HL-60 (cell line): ENCODE results near the gene CCNA1.

Source experiments
- DNase-seq, 2 experiments: peaks; one replicate each; pipeline ENCODE4 v3.0.0-alpha.2; 2010 to 2020; ENCODE audit warnings: low read depth in 1 of 2, low spot score in 1 of 2
- H3K27ac ChIP-seq: fragments of 250-450 bp; sonication (Bioruptor Pico); replicated peaks from 2 replicates; pipeline ENCODE4 v1.5.1; 2020; ENCODE audit warnings: mild to moderate bottlenecking, moderate library complexity
- H3K27me3 ChIP-seq: fragments of 250-450 bp; sonication (Bioruptor Pico); 2 replicates; pipeline ENCODE4 v1.5.1; 2021; ENCODE audit warnings: mild to moderate bottlenecking, moderate library complexity; ENCODE audit not compliant: insufficient read depth, poor library complexity, severe bottlenecking
- H3K4me3 ChIP-seq: replicated peaks from 2 replicates; pipeline ENCODE4 v1.5.1; 2011; ENCODE audit warnings: mild to moderate bottlenecking, control low read depth, low read length; ENCODE audit not compliant: insufficient read depth
- GABPA ChIP-seq: IDR thresholded peaks from 2 replicates; pipeline ENCODE4 v1.6.1; 2012; ENCODE audit warnings: low read depth
- POLR2AphosphoS5 ChIP-seq: IDR thresholded peaks from 2 replicates; pipeline ENCODE4 v1.6.1; 2012; ENCODE audit warnings: low read depth
- SPI1 ChIP-seq: IDR thresholded peaks from 2 replicates; pipeline ENCODE4 v1.6.1; 2012; ENCODE audit warnings: low read depth, mild to moderate bottlenecking, borderline replicate concordance
- TF ChIP-seq, protein P1 (sequence below): IDR thresholded peaks from one replicate; pipeline ENCODE4 v1.5.1; 2011; ENCODE audit warnings: low read length, control low read depth, inconsistent platforms; ENCODE audit not compliant: insufficient read depth
- TF ChIP-seq, protein P2 (sequence below): IDR thresholded peaks from 2 replicates; pipeline ENCODE4 v1.6.1; 2012; ENCODE audit warnings: low read depth; ENCODE audit not compliant: insufficient replicate concordance

Gene CCNA1

DNA sequence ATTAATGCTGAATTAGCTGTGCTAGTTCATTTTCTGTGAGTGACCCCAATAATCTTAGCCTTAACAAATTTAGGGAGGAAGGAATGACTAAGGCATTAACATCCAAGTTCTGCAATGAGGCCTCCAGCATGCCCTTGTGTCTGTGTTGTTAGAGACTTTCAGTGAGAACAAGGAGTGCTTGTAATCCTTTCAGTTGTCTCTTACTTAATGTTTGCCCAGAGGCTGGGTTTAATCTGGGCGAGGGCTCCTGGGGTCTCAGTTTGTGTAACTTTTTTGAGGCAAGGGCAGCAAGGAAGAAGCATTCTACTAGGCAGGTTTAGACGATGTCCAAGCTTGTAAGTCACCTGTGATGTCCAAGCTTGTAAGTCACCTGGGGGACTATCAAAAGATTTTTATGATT lies 24.3 kb downstream of the CCNA1 start:
- TF ChIP-seq, protein P1, sequence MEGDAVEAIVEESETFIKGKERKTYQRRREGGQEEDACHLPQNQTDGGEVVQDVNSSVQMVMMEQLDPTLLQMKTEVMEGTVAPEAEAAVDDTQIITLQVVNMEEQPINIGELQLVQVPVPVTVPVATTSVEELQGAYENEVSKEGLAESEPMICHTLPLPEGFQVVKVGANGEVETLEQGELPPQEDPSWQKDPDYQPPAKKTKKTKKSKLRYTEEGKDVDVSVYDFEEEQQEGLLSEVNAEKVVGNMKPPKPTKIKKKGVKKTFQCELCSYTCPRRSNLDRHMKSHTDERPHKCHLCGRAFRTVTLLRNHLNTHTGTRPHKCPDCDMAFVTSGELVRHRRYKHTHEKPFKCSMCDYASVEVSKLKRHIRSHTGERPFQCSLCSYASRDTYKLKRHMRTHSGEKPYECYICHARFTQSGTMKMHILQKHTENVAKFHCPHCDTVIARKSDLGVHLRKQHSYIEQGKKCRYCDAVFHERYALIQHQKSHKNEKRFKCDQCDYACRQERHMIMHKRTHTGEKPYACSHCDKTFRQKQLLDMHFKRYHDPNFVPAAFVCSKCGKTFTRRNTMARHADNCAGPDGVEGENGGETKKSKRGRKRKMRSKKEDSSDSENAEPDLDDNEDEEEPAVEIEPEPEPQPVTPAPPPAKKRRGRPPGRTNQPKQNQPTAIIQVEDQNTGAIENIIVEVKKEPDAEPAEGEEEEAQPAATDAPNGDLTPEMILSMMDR = no peak
- no peak for TF ChIP-seq GABPA
- TF ChIP-seq, protein P2, sequence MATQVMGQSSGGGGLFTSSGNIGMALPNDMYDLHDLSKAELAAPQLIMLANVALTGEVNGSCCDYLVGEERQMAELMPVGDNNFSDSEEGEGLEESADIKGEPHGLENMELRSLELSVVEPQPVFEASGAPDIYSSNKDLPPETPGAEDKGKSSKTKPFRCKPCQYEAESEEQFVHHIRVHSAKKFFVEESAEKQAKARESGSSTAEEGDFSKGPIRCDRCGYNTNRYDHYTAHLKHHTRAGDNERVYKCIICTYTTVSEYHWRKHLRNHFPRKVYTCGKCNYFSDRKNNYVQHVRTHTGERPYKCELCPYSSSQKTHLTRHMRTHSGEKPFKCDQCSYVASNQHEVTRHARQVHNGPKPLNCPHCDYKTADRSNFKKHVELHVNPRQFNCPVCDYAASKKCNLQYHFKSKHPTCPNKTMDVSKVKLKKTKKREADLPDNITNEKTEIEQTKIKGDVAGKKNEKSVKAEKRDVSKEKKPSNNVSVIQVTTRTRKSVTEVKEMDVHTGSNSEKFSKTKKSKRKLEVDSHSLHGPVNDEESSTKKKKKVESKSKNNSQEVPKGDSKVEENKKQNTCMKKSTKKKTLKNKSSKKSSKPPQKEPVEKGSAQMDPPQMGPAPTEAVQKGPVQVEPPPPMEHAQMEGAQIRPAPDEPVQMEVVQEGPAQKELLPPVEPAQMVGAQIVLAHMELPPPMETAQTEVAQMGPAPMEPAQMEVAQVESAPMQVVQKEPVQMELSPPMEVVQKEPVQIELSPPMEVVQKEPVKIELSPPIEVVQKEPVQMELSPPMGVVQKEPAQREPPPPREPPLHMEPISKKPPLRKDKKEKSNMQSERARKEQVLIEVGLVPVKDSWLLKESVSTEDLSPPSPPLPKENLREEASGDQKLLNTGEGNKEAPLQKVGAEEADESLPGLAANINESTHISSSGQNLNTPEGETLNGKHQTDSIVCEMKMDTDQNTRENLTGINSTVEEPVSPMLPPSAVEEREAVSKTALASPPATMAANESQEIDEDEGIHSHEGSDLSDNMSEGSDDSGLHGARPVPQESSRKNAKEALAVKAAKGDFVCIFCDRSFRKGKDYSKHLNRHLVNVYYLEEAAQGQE = no peak
- TF ChIP-seq SPI1 = no peak
- TF ChIP-seq POLR2AphosphoS5 = no peak
- Histone ChIP-seq H3K4me3 (no peak overlapping the region), H3K27ac (no peak overlapping the region), H3K27me3 (no peaks in the 10 kb centered on the region)
- no peak for DNase-seq

DNA sequence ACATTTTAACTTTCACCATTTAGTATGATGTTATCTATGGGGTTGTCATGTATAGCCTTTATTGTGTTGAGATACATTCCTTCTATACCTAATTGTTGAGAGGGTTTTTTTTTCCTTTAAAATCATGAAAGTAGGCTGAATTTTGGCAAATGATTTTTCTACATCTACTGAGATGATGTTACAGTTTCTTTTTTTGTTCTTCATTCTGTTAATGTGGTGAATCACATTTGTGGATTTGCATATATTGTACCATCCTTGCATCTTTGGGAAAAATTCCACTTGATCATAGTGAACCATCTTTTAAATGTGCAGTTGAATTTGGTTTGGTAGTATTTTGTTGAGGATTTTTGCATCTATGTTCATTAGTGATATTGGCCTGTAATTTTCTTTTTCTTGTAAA lies 29.2 kb downstream of the CCNA1 start:
- no peak overlapping the region for H3K27ac ChIP-seq
- DNase-seq = no peak
- TF ChIP-seq SPI1 (no peak), POLR2AphosphoS5 (no peak), GABPA (no peak)
- TF ChIP-seq, protein P1 = no peak
- TF ChIP-seq, protein P2 = no peak
- H3K4me3 ChIP-seq = no peak overlapping the region
- H3K27me3 ChIP-seq = no peaks in the 10 kb centered on the region

DNA sequence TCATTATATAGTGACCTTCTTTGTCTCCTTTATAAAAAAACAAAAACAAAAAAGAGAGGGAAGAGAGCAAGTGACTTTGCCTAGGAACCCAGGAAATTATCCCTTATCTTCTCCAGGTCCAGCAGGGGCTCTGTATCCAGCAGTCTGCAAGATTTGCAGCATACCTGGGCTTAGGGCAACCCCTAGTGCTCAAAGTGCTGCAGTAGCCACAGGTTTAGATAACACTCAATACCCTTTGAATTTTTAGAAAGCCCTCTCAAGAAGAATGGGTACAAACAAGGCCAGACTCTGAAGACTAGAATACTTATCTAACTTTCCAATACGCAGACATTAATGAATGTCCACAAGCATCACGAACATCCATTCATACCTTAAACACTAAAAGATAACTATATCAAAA lies 43.2 kb downstream of the CCNA1 start:
- Histone ChIP-seq H3K27ac (no peak overlapping the region), H3K27me3 (no peaks in the 10 kb centered on the region), H3K4me3 (no peak overlapping the region)
- DNase-seq = peak in 1 of 2 experiments; percentile 65
- TF ChIP-seq, protein P2 = no peak
- TF ChIP-seq GABPA (no peak), POLR2AphosphoS5 (no peak), SPI1 (no peak)
- TF ChIP-seq, protein P1 = no peak
